ENCODE data around the gene ZNF687.

GRCh38 chr1:151238467-151238739 is 43.7 kb upstream of the ZNF687 start:
- TF ChIP-seq CTCF (IDR thresholded peaks at IDR 0.05; ENCODE audit: low read depth, low read length, poor library complexity, severe bottlenecking), result no peak
- no peak for TF ChIP-seq EZH2phosphoT487 (IDR thresholded peaks at IDR 0.05; ENCODE audit: borderline replicate concordance, low read length)

Measured in DOHH2 (cell line).